IPS-20b (cell line): ENCODE results near the gene GABPB1.

Source experiments
- H3K27ac ChIP-seq: one replicate; pipeline ENCODE4 v1.5.1; 2013; ENCODE audit warnings: low read length
- H3K27me3 ChIP-seq: 2 replicates; pipeline ENCODE4 v1.6.1; 2013; ENCODE audit warnings: mild to moderate bottlenecking, low read length, inconsistent platforms; ENCODE audit not compliant: insufficient read depth
- H3K36me3 ChIP-seq: 2 replicates; pipeline ENCODE4 v1.6.1; 2013; ENCODE audit warnings: low read depth, mild to moderate bottlenecking, inconsistent platforms, low read length, moderate library complexity; ENCODE audit not compliant: insufficient read depth
- H3K4me1 ChIP-seq: 2 replicates; pipeline ENCODE4 v1.6.1; 2013; ENCODE audit warnings: mild to moderate bottlenecking, control low read depth, inconsistent platforms, low read length, moderate library complexity; ENCODE audit not compliant: insufficient read depth
- H3K4me3 ChIP-seq: 2 replicates; pipeline ENCODE4 v1.5.1; 2013; ENCODE audit warnings: mild to moderate bottlenecking, low read length, inconsistent platforms
- H3K9ac ChIP-seq: 2 replicates; pipeline ENCODE4 v1.6.1; 2013; ENCODE audit warnings: low read depth, mild to moderate bottlenecking, inconsistent platforms, low read length, moderate library complexity
- H3K9me3 ChIP-seq: 2 replicates; pipeline ENCODE4 v1.6.1; 2013; ENCODE audit warnings: mild to moderate bottlenecking, low read depth, low read length, inconsistent platforms; ENCODE audit not compliant: insufficient read depth

GABPB1 gene

GRCh38 chr15:50234764-50235163 is 120.2 kb downstream of the GABPB1 start:
- Histone ChIP-seq H3K4me3 (no peak overlapping the region), H3K9me3 (no peaks in the 10 kb centered on the region), H3K36me3 (no peaks in the 10 kb centered on the region), H3K4me1 (no peaks in the 10 kb centered on the region), H3K27me3 (no peaks in the 10 kb centered on the region), H3K9ac (no peak overlapping the region), H3K27ac (no peak overlapping the region)

- H3K4me1 ChIP-seq: no peaks in the 10 kb centered on the region
- H3K36me3 ChIP-seq: no peaks in the 10 kb centered on the region
Measured at GRCh38 chr15:50233192-50233736, 121.7 kb downstream of the GABPB1 start.

GRCh38 chr15:50232791-50233190 is 122.2 kb downstream of the GABPB1 start:
- no peaks in the 10 kb centered on the region for H3K36me3 ChIP-seq
- H3K27ac ChIP-seq: no peak overlapping the region
- H3K9ac ChIP-seq: no peak overlapping the region
- no peaks in the 10 kb centered on the region for H3K27me3 ChIP-seq
- no peaks in the 10 kb centered on the region for H3K4me1 ChIP-seq
- H3K4me3 ChIP-seq: no peak overlapping the region
- no peaks in the 10 kb centered on the region for H3K9me3 ChIP-seq

More at GRCh38 chr15:50233192-50233736, 121.7 kb downstream of the GABPB1 start:
- no peak overlapping the region for H3K27ac ChIP-seq
- H3K9me3 ChIP-seq: no peaks in the 10 kb centered on the region
- H3K9ac ChIP-seq: no peak overlapping the region
- H3K27me3 ChIP-seq: no peaks in the 10 kb centered on the region
- no peak overlapping the region for H3K4me3 ChIP-seq

GRCh38 chr15:50231761-50232160 is 123.2 kb downstream of the GABPB1 start:
- Histone ChIP-seq H3K36me3 (no peaks in the 10 kb centered on the region), H3K27ac (no peak overlapping the region), H3K4me3 (no peak overlapping the region), H3K9me3 (no peaks in the 10 kb centered on the region), H3K4me1 (no peaks in the 10 kb centered on the region), H3K27me3 (no peaks in the 10 kb centered on the region), H3K9ac (no peak overlapping the region)

- H3K9me3 ChIP-seq: no peaks in the 10 kb centered on the region
- no peaks in the 10 kb centered on the region for H3K4me1 ChIP-seq
- no peaks in the 10 kb centered on the region for H3K27me3 ChIP-seq
- H3K4me3 ChIP-seq: no peak overlapping the region
- H3K36me3 ChIP-seq: no peaks in the 10 kb centered on the region
- no peak overlapping the region for H3K27ac ChIP-seq
- no peak overlapping the region for H3K9ac ChIP-seq
Measured at GRCh38 chr15:50229336-50229735, 125.7 kb downstream of the GABPB1 start.

DNA sequence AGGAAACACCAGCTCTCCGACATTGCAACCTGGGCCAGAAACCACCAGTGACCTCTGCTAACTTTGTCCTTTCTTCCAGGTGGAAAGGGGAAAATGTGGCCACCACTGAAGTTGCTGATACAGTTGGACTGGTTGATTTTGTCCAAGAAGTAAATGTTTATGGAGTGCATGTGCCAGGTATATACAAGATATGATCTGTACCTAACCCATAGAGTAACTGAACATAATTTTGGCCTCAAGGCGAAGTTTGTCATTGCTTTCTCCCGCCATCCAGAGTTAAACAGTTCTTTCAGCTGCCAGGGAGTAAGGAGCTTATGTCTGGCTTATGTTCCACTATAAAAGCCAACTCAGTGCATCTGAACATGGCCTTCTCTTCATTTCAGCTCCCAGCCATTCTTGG is 126.1 kb downstream of the GABPB1 start:
- H3K4me3 ChIP-seq: no peak overlapping the region
- no peaks in the 10 kb centered on the region for H3K27me3 ChIP-seq
- no peaks in the 10 kb centered on the region for H3K36me3 ChIP-seq
- H3K27ac ChIP-seq: no peak overlapping the region
- H3K9ac ChIP-seq: no peak overlapping the region
- no peaks in the 10 kb centered on the region for H3K4me1 ChIP-seq
- no peaks in the 10 kb centered on the region for H3K9me3 ChIP-seq

GRCh38 chr15:50227076-50227475 is 127.9 kb downstream of the GABPB1 start:
- no peak overlapping the region for H3K27ac ChIP-seq

DNA sequence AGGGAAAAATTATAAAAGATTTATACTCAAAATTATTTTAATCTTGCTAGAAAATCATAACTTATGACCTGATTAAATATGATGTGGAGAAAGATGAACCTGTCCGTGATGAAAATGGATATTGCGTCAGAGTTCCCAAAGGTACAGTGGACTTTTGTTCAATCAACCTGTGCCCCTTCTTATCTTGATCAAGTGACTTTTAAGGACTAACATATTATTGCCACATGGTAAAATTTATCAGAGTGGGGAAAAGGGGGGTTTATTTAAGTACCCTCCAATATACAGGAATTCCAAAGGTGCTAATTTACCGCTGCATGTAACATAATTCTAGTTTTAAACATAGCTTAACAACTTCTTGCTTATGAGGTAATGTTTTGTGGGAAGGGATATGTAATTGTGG is 129.1 kb downstream of the GABPB1 start:
- no peaks in the 10 kb centered on the region for H3K4me1 ChIP-seq
- no peak overlapping the region for H3K27ac ChIP-seq
- no peaks in the 10 kb centered on the region for H3K36me3 ChIP-seq
- H3K4me3 ChIP-seq: no peak overlapping the region
- H3K9me3 ChIP-seq: no peaks in the 10 kb centered on the region
- no peaks in the 10 kb centered on the region for H3K27me3 ChIP-seq
- no peak overlapping the region for H3K9ac ChIP-seq

More at GRCh38 chr15:50227076-50227475, 127.9 kb downstream of the GABPB1 start:
- H3K9ac ChIP-seq: no peak overlapping the region
- H3K9me3 ChIP-seq: no peaks in the 10 kb centered on the region
- H3K4me1 ChIP-seq: no peaks in the 10 kb centered on the region
- no peak overlapping the region for H3K4me3 ChIP-seq
- no peaks in the 10 kb centered on the region for H3K27me3 ChIP-seq
- H3K36me3 ChIP-seq: no peaks in the 10 kb centered on the region
